Spleen (tissue), 7 donors: ENCODE data around the gene NFYA.

Source experiments
- POLR2AphosphoS5 ChIP-seq, 3 donors: sonication (generic); formaldehyde crosslinking; IDR thresholded peaks; one replicate each; pipeline ENCODE4 v1.5.1; 2017; ENCODE audit warnings: antibody characterized with exemption in 3 of 3
- TF ChIP-seq, protein P1 (sequence below), 11 experiments: fragments of 200-600 bp in 7 of 11; fragments of 450-650 bp in 4 of 11; sonication (generic) in 4 of 11; IDR thresholded peaks in 8 of 11; conservative IDR thresholded peaks in 3 of 11; 1 replicate in 7 of 11; 2 replicates in 4 of 11; pipeline versions ENCODE4 v1.4.0 to v1.8.0; 2016 to 2021; ENCODE audit warnings: antibody characterized with exemption in 11 of 11, inconsistent platforms in 4 of 11, mild to moderate bottlenecking in 1 of 11
- donor health status: DM: no; HTN: no; CAD: no; lungs with moderate emphysema.
- donor health status: DM: no; HTN: no; CAD: no.
- donor health status: DM: no; HTN: no; CAD: no.

DNA sequence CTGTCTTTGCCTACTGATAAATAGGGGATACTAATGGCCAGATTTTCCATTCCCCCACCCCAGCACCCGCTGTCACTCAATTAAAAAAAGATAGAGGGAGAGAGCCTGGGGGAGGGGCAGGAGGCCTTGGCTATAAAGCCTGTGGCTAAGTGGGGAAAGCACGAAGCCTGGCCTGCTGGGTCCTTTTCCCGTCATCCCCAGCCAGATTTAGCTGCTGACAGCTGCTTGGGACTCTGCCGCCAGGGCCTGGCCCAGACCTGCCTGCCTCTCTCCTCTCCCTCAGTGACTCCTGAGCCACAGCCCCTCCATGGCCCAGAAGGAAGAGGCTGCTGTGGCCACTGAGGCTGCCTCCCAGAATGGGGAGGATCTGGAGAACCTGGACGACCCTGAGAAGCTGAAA, 19.7 kb upstream of the NFYA start, which contains the start of gene APOBEC2:
- TF ChIP-seq, protein P1, sequence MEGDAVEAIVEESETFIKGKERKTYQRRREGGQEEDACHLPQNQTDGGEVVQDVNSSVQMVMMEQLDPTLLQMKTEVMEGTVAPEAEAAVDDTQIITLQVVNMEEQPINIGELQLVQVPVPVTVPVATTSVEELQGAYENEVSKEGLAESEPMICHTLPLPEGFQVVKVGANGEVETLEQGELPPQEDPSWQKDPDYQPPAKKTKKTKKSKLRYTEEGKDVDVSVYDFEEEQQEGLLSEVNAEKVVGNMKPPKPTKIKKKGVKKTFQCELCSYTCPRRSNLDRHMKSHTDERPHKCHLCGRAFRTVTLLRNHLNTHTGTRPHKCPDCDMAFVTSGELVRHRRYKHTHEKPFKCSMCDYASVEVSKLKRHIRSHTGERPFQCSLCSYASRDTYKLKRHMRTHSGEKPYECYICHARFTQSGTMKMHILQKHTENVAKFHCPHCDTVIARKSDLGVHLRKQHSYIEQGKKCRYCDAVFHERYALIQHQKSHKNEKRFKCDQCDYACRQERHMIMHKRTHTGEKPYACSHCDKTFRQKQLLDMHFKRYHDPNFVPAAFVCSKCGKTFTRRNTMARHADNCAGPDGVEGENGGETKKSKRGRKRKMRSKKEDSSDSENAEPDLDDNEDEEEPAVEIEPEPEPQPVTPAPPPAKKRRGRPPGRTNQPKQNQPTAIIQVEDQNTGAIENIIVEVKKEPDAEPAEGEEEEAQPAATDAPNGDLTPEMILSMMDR (IDR thresholded peaks at IDR 0.05 in 8 of 11, conservative IDR thresholded peaks at IDR 0.05 in 3 of 11): no peak
- no peak for TF ChIP-seq POLR2AphosphoS5 (IDR thresholded peaks at IDR 0.05)
